Stomach (tissue), 9 donors: Measurements from ENCODE around the gene OR52W1. TPM values are rescaled to one million over a fixed set of nuclear protein-coding genes. Genes with fewer than 3 reads are reported as not detected.

ENCODE experiments used
- DNase-seq, 2 donors: peaks; one replicate each; pipeline versions ENCODE4 v3.0.0 to v3.0.0-alpha.2; 2013 to 2019
- H3K27ac ChIP-seq, 5 donors: fragments of 200-600 bp in 4 of 5; sonication (generic) in 4 of 5; one replicate each; pipeline ENCODE4 v1.5.1; 2013 to 2019; ENCODE audit warnings: mild to moderate bottlenecking in 1 of 5, moderate library complexity in 1 of 5
- H3K27me3 ChIP-seq, 3 donors: fragments of 200-600 bp; sonication (generic); one replicate each; pipeline ENCODE4 v1.5.1; 2017 to 2019; ENCODE audit warnings: mixed run types in 1 of 3
- H3K36me3 ChIP-seq, 4 donors: fragments of 200-600 bp; sonication (generic); 1 replicate in 3 of 4; 2 replicates in 1 of 4; pipeline ENCODE4 v1.5.1; 2016 to 2019
- H3K4me1 ChIP-seq, 4 donors: fragments of 200-600 bp; sonication (generic); one replicate each; pipeline ENCODE4 v1.5.1; 2016 to 2019
- H3K4me3 ChIP-seq, 4 donors: fragments of 200-600 bp; sonication (generic) in 3 of 4; one replicate each; pipeline ENCODE4 v1.5.1; 2016 to 2019; ENCODE audit warnings: mild to moderate bottlenecking in 1 of 4
- H3K9me3 ChIP-seq, 4 donors: fragments of 200-600 bp; sonication (generic); one replicate each; pipeline ENCODE4 v1.5.1; 2016 to 2019
- EP300 ChIP-seq: sonication (generic); formaldehyde crosslinking; IDR thresholded peaks from one replicate; pipeline ENCODE4 v1.6.1; 2017; ENCODE audit warnings: antibody characterized with exemption
- POLR2A ChIP-seq, 4 donors: fragments of 450-650 bp; IDR thresholded peaks; one replicate each; pipeline ENCODE4 v1.6.1; 2016; ENCODE audit warnings: antibody characterized with exemption in 4 of 4, control low read depth in 2 of 4, mild to moderate bottlenecking in 1 of 4, moderate library complexity in 1 of 4
- POLR2AphosphoS5 ChIP-seq, 3 donors: sonication (generic); formaldehyde crosslinking; IDR thresholded peaks; one replicate each; pipeline ENCODE4 v1.6.1; 2016; ENCODE audit warnings: antibody characterized with exemption in 3 of 3
- WGBS, 5 donors: extraction: QIAGEN DNeasy Blood & Tissue Kit in 3 of 5; methylation state at CpG; one replicate each; pipeline versions ENCODE4 v1.1.5 to v1.1.7; 2013 to 2018; 5-methylcytosine and 5-hydroxymethylcytosine counted together
- intact Hi-C: fragments of 100-400 bp; cut with DNase I; formaldehyde crosslinking; loops from one replicate; pipeline ENCODE4 v1.15.1; 2023; ENCODE audit warnings: low total_unique reads
- polyA plus RNA-seq, 3 donors: library from polyadenylated mRNA; stranded (reverse); fragments of 200-250 nt; gene quantifications; one replicate each; pipeline ENCODE4 v1.2.3, GENCODE V29; 2013
- total RNA-seq, 5 donors: library from RNA; depleted of rRNA; stranded (reverse); fragments of >200 nt; gene quantifications; one replicate each; pipeline versions ENCODE4 v1.1.0 to v1.2.3, GENCODE V29; 2014 to 2016
- TF ChIP-seq, protein P1 (sequence below), 7 experiments: fragments of 450-650 bp in 4 of 7; fragments of 200-600 bp in 3 of 7; sonication (generic) in 3 of 7; IDR thresholded peaks; one replicate each; pipeline ENCODE4 v1.5.1; 2016 to 2019; ENCODE audit warnings: antibody characterized with exemption in 7 of 7, control low read depth in 2 of 7, mild to moderate bottlenecking in 1 of 7
- donor health status: healthy with polysubstance abuse.
- donor health status: Bipolar disorder and iron deficiency.
- donor health status: healthy.

Gene OR52W1
- total and polyA plus RNA-seq, 8 donors, result not detected

DNA sequence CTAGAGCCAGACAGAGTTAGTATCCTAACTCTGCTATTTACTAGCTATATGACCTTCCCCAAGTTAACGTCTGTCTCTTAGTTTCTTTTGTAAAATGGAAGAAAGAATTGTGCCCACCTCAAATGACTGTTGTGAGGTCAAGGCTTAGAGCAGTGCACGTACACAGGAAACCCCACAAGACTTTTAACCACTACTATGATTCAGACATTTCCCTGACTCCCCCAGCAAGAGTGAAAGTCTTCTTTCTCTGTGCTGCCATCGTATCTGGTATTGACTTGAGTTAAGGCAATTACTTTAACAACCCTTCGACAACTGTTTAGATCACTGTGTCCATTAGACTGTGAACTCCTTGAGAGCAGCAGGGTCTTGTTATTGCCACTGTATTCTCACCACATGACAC, 2.6 kb upstream of the OR52W1 start:
- Histone ChIP-seq H3K4me1 (no peaks in the 10 kb centered on the region), H3K4me3 (no peak overlapping the region), H3K27ac (no peak overlapping the region), H3K36me3 (no peaks in the 10 kb centered on the region), H3K9me3 (no peaks in the 10 kb centered on the region), H3K27me3 (no peaks in the 10 kb centered on the region)
- intact Hi-C loops, result no loop called here
- no peak for DNase-seq
- 52 to 59% (median 54%) methylated on average over 4 of the region's 4 CpGs for WGBS, 5 donors
- no peak for TF ChIP-seq POLR2A (IDR thresholded peaks at IDR 0.05)
- no peak for TF ChIP-seq POLR2AphosphoS5 (IDR thresholded peaks at IDR 0.05)
- TF ChIP-seq EP300, result no peak
- TF ChIP-seq, protein P1, sequence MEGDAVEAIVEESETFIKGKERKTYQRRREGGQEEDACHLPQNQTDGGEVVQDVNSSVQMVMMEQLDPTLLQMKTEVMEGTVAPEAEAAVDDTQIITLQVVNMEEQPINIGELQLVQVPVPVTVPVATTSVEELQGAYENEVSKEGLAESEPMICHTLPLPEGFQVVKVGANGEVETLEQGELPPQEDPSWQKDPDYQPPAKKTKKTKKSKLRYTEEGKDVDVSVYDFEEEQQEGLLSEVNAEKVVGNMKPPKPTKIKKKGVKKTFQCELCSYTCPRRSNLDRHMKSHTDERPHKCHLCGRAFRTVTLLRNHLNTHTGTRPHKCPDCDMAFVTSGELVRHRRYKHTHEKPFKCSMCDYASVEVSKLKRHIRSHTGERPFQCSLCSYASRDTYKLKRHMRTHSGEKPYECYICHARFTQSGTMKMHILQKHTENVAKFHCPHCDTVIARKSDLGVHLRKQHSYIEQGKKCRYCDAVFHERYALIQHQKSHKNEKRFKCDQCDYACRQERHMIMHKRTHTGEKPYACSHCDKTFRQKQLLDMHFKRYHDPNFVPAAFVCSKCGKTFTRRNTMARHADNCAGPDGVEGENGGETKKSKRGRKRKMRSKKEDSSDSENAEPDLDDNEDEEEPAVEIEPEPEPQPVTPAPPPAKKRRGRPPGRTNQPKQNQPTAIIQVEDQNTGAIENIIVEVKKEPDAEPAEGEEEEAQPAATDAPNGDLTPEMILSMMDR (IDR thresholded peaks at IDR 0.05), result no peak

DNA sequence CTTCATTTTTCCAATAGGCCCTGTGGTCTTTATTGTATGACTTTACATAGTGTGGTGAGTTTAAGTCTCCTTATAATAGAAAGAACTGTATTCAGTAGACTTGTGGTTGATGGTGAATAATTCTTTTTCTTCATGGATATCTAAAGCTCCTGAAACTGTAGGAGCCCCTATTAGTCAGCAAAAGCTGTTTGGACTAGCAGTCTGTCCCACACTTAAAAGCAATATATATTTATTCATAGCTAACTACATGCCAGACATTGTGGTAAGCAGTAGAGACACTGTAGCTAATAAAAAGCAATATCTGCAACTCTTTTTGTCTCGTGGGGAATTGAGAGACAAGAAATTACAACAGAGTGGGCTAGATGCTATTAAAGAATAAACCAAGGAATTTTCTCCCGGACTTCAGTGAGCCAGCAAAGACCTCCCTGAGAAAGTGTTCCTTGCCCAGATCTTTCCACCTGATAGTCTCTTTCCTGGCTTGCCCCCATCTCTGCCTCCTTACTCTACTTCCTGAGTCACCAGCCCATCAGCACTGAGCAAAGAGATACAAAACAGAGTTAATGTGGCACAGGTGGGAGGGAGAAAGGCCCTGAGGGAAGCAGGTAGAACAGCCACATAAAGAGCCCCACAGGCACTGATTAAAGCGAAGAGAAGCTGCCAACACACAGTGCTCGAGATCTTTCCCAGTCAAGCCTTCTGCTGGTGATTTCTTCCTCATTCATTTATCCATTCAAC, 1.4 kb upstream of the OR52W1 start:
- WGBS, 5 donors, result 79 to 89% (median 82%) methylated on average over 4 of the region's 4 CpGs

DNA sequence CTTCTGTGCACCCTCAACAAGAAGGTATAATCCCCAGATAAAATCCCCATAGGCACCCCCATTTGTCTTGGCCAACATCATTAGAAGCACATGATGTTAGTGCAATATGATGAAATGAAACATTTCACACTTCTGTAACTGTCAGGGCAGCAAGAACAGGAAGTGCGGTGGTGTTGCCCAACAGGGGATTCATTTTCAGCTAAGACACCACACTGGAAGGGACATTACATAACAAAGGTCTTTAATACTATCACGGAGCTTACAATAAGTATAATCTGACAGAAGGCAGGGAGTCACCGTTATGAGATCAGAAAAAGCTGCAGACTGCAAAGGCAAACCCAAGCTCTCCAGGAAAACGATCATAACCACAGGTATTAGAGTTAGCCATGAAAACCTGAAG, 2.0 kb downstream of the OR52W1 start:
- peak in 1 of 3 donors; percentile 30 for TF ChIP-seq POLR2AphosphoS5 (IDR thresholded peaks at IDR 0.05)
- no peak for TF ChIP-seq EP300
- no peak for TF ChIP-seq POLR2A (IDR thresholded peaks at IDR 0.05)
- no peaks in the 10 kb centered on the region for H3K4me1 ChIP-seq
- peak overlapping the region in 2 of 5 donors; percentile 53 to 71 for H3K27ac ChIP-seq
- 73 to 81% (median 74%) methylated on average over 4 of the region's 4 CpGs for WGBS, 5 donors
- no peak overlapping the region for H3K4me3 ChIP-seq
- intact Hi-C loops, result no loop called here
- H3K36me3 ChIP-seq, result peaks cover 0 to 26% (median 13%) of the 10 kb centered on the region in 4 donors
- no peaks in the 10 kb centered on the region for H3K27me3 ChIP-seq
- no peaks in the 10 kb centered on the region for H3K9me3 ChIP-seq
- DNase-seq, result peak; percentile 29 to 47

More for the DNA sequence above, 1.4 kb upstream of the OR52W1 start:
- Histone ChIP-seq H3K4me1 (no peaks in the 10 kb centered on the region), H3K27ac (no peak overlapping the region), H3K4me3 (no peak overlapping the region), H3K27me3 (no peaks in the 10 kb centered on the region), H3K9me3 (no peaks in the 10 kb centered on the region), H3K36me3 (no peaks in the 10 kb centered on the region)
- intact Hi-C loops, result no loop called here
- no peak for TF ChIP-seq EP300
- TF ChIP-seq, protein P1 (IDR thresholded peaks at IDR 0.05), result no peak
- TF ChIP-seq POLR2A (IDR thresholded peaks at IDR 0.05), result no peak
- TF ChIP-seq POLR2AphosphoS5 (IDR thresholded peaks at IDR 0.05), result no peak
- DNase-seq, result no peak

DNA sequence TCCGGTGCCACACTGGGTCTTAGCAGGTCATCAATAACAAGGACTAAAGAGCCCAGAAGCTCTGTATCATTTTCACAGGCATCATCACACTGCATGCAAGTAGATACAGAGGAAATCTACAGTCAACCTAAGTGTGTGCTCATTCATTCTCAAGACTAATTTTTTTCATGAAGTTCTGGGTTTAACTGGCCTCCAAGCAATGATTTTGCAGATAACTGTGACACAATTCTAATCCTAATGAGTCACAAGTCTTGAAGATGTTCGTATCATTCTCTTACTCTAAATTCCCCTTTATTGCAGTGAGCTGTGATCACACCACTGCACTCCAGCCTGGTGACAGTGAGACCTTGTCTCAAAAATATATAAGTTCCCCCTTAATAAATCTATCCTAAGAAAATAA, 2.5 kb downstream of the OR52W1 start:
- Histone ChIP-seq H3K27ac (peak overlapping the region in 2 of 5 donors; percentile 53 to 71), H3K9me3 (no peaks in the 10 kb centered on the region), H3K36me3 (peaks cover 0 to 31% (median 16%) of the 10 kb centered on the region in 4 donors), H3K27me3 (no peaks in the 10 kb centered on the region), H3K4me3 (no peak overlapping the region), H3K4me1 (no peaks in the 10 kb centered on the region)
- intact Hi-C loops, result no loop called here
- 64 to 85% (median 74%) methylated on average over 2 of the region's 2 CpGs for WGBS, 5 donors
- TF ChIP-seq POLR2A (IDR thresholded peaks at IDR 0.05) (no peak), POLR2AphosphoS5 (IDR thresholded peaks at IDR 0.05) (no peak), EP300 (no peak)
- TF ChIP-seq, protein P1 (IDR thresholded peaks at IDR 0.05), result no peak
- DNase-seq, result no peak

DNA sequence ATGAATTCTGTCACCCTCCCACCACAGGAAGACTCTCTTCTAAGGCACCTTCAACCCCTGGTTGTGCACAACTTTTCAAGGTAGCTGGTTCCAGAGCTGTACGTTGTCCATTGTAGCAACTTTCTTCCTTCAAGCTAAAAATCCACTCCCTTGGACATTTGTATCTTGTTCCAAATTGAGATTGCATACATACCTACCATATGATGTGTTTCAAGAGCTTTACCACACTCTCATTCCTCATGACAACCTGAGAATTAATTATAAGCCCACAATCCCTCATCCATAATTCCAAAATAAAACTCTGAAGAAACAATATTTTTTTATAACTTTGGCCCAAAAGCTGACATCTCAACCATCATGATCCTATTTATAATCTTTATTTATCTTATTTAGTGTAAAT, 3.0 kb downstream of the OR52W1 start:
- Histone ChIP-seq H3K27ac (peak overlapping the region in 1 of 5 donors; percentile 71), H3K4me1 (no peaks in the 10 kb centered on the region), H3K27me3 (no peaks in the 10 kb centered on the region), H3K36me3 (peaks cover 0 to 36% (median 18%) of the 10 kb centered on the region in 4 donors), H3K4me3 (no peak overlapping the region), H3K9me3 (no peaks in the 10 kb centered on the region)
- no peak for DNase-seq
- intact Hi-C loops, result no loop called here
- TF ChIP-seq, protein P1 (IDR thresholded peaks at IDR 0.05), result no peak
- TF ChIP-seq POLR2AphosphoS5 (IDR thresholded peaks at IDR 0.05) (no peak), EP300 (no peak), POLR2A (IDR thresholded peaks at IDR 0.05) (no peak)
- 67 to 96% (median 88%) methylated on average over 1 of the region's 1 CpG for WGBS, 5 donors
